Adrenal gland (tissue), 5 donors: ENCODE data around the gene AP3B2.

Source experiments
- CTCF ChIP-seq, 6 experiments: fragments of 450-650 bp in 4 of 6; fragments of 200-600 bp in 2 of 6; sonication (generic) in 1 of 6; IDR thresholded peaks; 1 replicate in 5 of 6; 2 replicates in 1 of 6; pipeline versions ENCODE4 v1.5.1 to v1.8.0; 2016 to 2021; ENCODE audit warnings: antibody characterized with exemption in 6 of 6, mild to moderate bottlenecking in 2 of 6, moderate library complexity in 1 of 6
- POLR2A ChIP-seq, 2 donors: fragments of 450-650 bp; IDR thresholded peaks; one replicate each; pipeline ENCODE4 v1.6.1; 2017; ENCODE audit warnings: antibody characterized with exemption in 2 of 2, mild to moderate bottlenecking in 2 of 2, moderate library complexity in 1 of 2
- donor health status: DM: no; HTN: no; CAD: no.

- TF ChIP-seq POLR2A (IDR thresholded peaks at IDR 0.05), result no peak
- no peak for TF ChIP-seq CTCF (IDR thresholded peaks at IDR 0.05)
Observed at GRCh38 chr15:82726816-82727215, 17.1 kb upstream of the AP3B2 start.
